ENCODE results near the gene HLA-E.
"Not testable (repeated sequence)": the region's sequence is repeated elsewhere in the genome, so short reads cannot be mapped to it uniquely, and the experiment has no call there.

DNA sequence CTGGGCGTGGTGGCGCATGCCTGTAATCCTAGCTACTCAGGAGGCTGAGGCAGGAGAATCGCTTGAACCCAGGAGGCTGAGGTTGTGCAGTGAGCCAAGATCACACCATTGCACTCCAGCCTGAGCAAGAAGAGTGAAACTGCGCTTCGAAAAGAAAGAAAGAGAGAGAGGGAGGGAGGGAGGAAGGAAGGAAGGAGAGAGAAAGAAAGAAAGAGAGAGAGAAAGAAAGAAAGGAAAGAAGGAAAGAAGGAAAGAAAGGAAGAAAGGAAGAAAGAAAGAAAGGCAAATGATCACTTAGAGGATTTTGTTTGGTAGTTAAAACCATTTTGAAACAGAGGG, 7.9 kb downstream of the HLA-E start:
- TF ChIP-seq, protein P1, sequence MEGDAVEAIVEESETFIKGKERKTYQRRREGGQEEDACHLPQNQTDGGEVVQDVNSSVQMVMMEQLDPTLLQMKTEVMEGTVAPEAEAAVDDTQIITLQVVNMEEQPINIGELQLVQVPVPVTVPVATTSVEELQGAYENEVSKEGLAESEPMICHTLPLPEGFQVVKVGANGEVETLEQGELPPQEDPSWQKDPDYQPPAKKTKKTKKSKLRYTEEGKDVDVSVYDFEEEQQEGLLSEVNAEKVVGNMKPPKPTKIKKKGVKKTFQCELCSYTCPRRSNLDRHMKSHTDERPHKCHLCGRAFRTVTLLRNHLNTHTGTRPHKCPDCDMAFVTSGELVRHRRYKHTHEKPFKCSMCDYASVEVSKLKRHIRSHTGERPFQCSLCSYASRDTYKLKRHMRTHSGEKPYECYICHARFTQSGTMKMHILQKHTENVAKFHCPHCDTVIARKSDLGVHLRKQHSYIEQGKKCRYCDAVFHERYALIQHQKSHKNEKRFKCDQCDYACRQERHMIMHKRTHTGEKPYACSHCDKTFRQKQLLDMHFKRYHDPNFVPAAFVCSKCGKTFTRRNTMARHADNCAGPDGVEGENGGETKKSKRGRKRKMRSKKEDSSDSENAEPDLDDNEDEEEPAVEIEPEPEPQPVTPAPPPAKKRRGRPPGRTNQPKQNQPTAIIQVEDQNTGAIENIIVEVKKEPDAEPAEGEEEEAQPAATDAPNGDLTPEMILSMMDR (IDR thresholded peaks at IDR 0.05): not testable (repeated sequence)
- not testable (repeated sequence) for TF ChIP-seq POLR2A (IDR thresholded peaks at IDR 0.05)
